Mesendoderm (in vitro differentiated cells): ENCODE results near the gene GPN1. TPM values are rescaled to one million over a fixed set of nuclear protein-coding genes. Genes with fewer than 3 reads are reported as not detected.

ENCODE experiments used
- DNase-seq: peaks from one replicate; pipeline ENCODE4 v3.0.0; 2013
- H2AK5ac ChIP-seq: 2 replicates; pipeline ENCODE4 v1.6.1; 2013; ENCODE audit warnings: low read length, inconsistent platforms
- H2BK120ac ChIP-seq: 2 replicates; pipeline ENCODE4 v1.6.1; 2013; ENCODE audit warnings: low read depth, mild to moderate bottlenecking, low read length, moderate library complexity, mixed read lengths
- H2BK15ac ChIP-seq: replicated peaks from 2 replicates; pipeline ENCODE4 v1.6.1; 2013; ENCODE audit warnings: low read depth, mild to moderate bottlenecking, moderate library complexity
- H2BK5ac ChIP-seq: 2 replicates; pipeline ENCODE4 v1.6.1; 2013; ENCODE audit warnings: low read length, inconsistent platforms
- H3K18ac ChIP-seq: 2 replicates; pipeline ENCODE4 v1.6.1; 2013; ENCODE audit warnings: mild to moderate bottlenecking, low read length, mixed read lengths
- H3K23ac ChIP-seq: one replicate; pipeline ENCODE4 v1.6.1; 2013; ENCODE audit warnings: low read length
- H3K27ac ChIP-seq: 2 replicates; pipeline ENCODE4 v1.5.1; 2013; ENCODE audit warnings: low read depth, mild to moderate bottlenecking, inconsistent platforms, low read length, moderate library complexity
- H3K27me3 ChIP-seq: 2 replicates; pipeline ENCODE4 v1.6.1; 2013; ENCODE audit warnings: low read length, control low read depth, mild to moderate bottlenecking, inconsistent platforms; ENCODE audit not compliant: insufficient read depth, poor library complexity
- H3K36me3 ChIP-seq: 2 replicates; pipeline ENCODE4 v1.6.1; 2013; ENCODE audit warnings: low read length, inconsistent platforms; ENCODE audit not compliant: control insufficient read depth, insufficient read depth
- H3K4ac ChIP-seq: one replicate; pipeline ENCODE4 v1.6.1; 2013; ENCODE audit warnings: low read depth, mild to moderate bottlenecking, low read length, moderate library complexity
- H3K4me1 ChIP-seq: 2 replicates; pipeline ENCODE4 v1.6.1; 2013; ENCODE audit warnings: low read depth, low read length, inconsistent platforms; ENCODE audit not compliant: control insufficient read depth
- H3K4me2 ChIP-seq: 2 replicates; pipeline ENCODE4 v1.6.1; 2013; ENCODE audit warnings: low read length
- H3K4me3 ChIP-seq: 2 replicates; pipeline ENCODE4 v1.5.1; 2013; ENCODE audit warnings: mild to moderate bottlenecking, low read length
- H3K56ac ChIP-seq: one replicate; pipeline ENCODE4 v1.6.1; 2013; ENCODE audit warnings: low read length
- H3K79me1 ChIP-seq: 2 replicates; pipeline ENCODE4 v1.6.1; 2013; ENCODE audit warnings: low read length, inconsistent platforms
- H3K79me2 ChIP-seq: 2 replicates; pipeline ENCODE4 v1.6.1; 2013; ENCODE audit warnings: mild to moderate bottlenecking, low read length; ENCODE audit not compliant: control insufficient read depth, insufficient read depth
- H3K9ac ChIP-seq: 2 replicates; pipeline ENCODE4 v1.6.1; 2013; ENCODE audit warnings: low read length, inconsistent platforms
- H4K5ac ChIP-seq: one replicate; pipeline ENCODE4 v1.6.1; 2013; ENCODE audit warnings: low read length
- H4K8ac ChIP-seq: one replicate; pipeline ENCODE4 v1.6.1; 2013; ENCODE audit warnings: low read depth, mild to moderate bottlenecking, control low read depth, low read length, moderate library complexity
- WGBS: extraction: QIAGEN DNeasy Blood & Tissue Kit; methylation state at CpG from one replicate; pipeline ENCODE4 v1.1.7; 2013; ENCODE audit warnings: low lambda C conversion rate, missing lambda C conversion rate; ENCODE audit not compliant: insufficient coverage; ENCODE audit errors: extremely low coverage; 5-methylcytosine and 5-hydroxymethylcytosine counted together
- small RNA-seq: library from polyadenylated mRNA; stranded (forward); fragments of <200 nt; extraction: miRNeasy Mini kit (QIAGEN cat#:217004); gene quantifications from one replicate; pipeline ENCODE3, GENCODE V24; 2013; ENCODE audit not compliant: insufficient read depth

Gene GPN1

GRCh38 chr2:27697660-27698059 is 68.8 kb downstream of the GPN1 start:
- H2BK5ac ChIP-seq = no peak overlapping the region
- no peaks in the 10 kb centered on the region for H3K79me1 ChIP-seq
- H3K4ac ChIP-seq = no peak overlapping the region
- no peak overlapping the region for H3K9ac ChIP-seq
- H3K27ac ChIP-seq = no peak overlapping the region
- no peak overlapping the region for H4K8ac ChIP-seq
- H3K36me3 ChIP-seq = no peaks in the 10 kb centered on the region
- no peak overlapping the region for H3K56ac ChIP-seq
- H3K18ac ChIP-seq = no peak overlapping the region
- H3K23ac ChIP-seq = no peak overlapping the region
- H2AK5ac ChIP-seq = no peak overlapping the region
- H2BK120ac ChIP-seq = no peak overlapping the region
- H4K5ac ChIP-seq = no peak overlapping the region
- H3K27me3 ChIP-seq = no peaks in the 10 kb centered on the region
- no peak overlapping the region for H3K4me2 ChIP-seq
- H3K4me1 ChIP-seq = no peaks in the 10 kb centered on the region
- H2BK15ac ChIP-seq = no peak overlapping the region
- no peaks in the 10 kb centered on the region for H3K79me2 ChIP-seq
- DNase-seq = no peak
- H3K4me3 ChIP-seq = no peak overlapping the region
- WGBS = no CpG with 5 or more reads among the region's 1 CpG

Small RNA genes lying within 50 kb of the gene (small RNA-seq; reads per million reads assigned to genes)
- not detected for gene RF00340
